Liver (tissue), 9 donors: ENCODE results near the gene CMTM4. TPM values are rescaled to one million over a fixed set of nuclear protein-coding genes. Genes with fewer than 3 reads are reported as not detected.

Source experiments
- DNase-seq: peaks from one replicate; pipeline ENCODE4 v3.0.0-alpha.2; 2017; ENCODE audit warnings: low spot score
- H3K27ac ChIP-seq, 2 donors: one replicate each; pipeline ENCODE4 v1.7.0; 2013; ENCODE audit warnings: inconsistent platforms in 2 of 2, low read length in 2 of 2, control low read depth in 1 of 2, low read depth in 1 of 2, mild to moderate bottlenecking in 1 of 2
- H3K27me3 ChIP-seq, 4 donors: one replicate each; pipeline versions ENCODE4 v1.6.1 to v1.7.0; 2013; ENCODE audit warnings: low read length in 3 of 4, inconsistent platforms in 1 of 4, mild to moderate bottlenecking in 1 of 4, moderate library complexity in 1 of 4; ENCODE audit not compliant: control insufficient read depth in 4 of 4, insufficient read depth in 4 of 4
- H3K36me3 ChIP-seq, 4 donors: one replicate each; pipeline versions ENCODE4 v1.6.1 to v1.7.0; 2013; ENCODE audit warnings: low read length in 3 of 4, mild to moderate bottlenecking in 3 of 4, low read depth in 1 of 4, moderate library complexity in 1 of 4; ENCODE audit not compliant: control insufficient read depth in 4 of 4, insufficient read depth in 3 of 4
- H3K4me1 ChIP-seq, 4 donors: one replicate each; pipeline versions ENCODE4 v1.6.1 to v1.7.0; 2013; ENCODE audit warnings: low read length in 3 of 4, mild to moderate bottlenecking in 3 of 4, moderate library complexity in 1 of 4; ENCODE audit not compliant: control insufficient read depth in 4 of 4, insufficient read depth in 4 of 4
- H3K4me3 ChIP-seq, 3 donors: one replicate each; pipeline versions ENCODE4 v1.6.1 to v1.7.0; 2013; ENCODE audit warnings: low read length in 3 of 3, control low read depth in 1 of 3, low read depth in 1 of 3, mild to moderate bottlenecking in 1 of 3
- H3K9ac ChIP-seq, 2 donors: one replicate each; pipeline ENCODE4 v1.7.0; 2013; ENCODE audit warnings: low read length in 2 of 2, mild to moderate bottlenecking in 2 of 2, moderate library complexity in 2 of 2, control low read depth in 1 of 2, low read depth in 1 of 2
- H3K9me3 ChIP-seq, 4 donors: one replicate each; pipeline versions ENCODE4 v1.6.1 to v1.7.0; 2013; ENCODE audit warnings: low read length in 3 of 4; ENCODE audit not compliant: control insufficient read depth in 4 of 4
- EGR1 ChIP-seq, 2 donors: IDR thresholded peaks; 2 replicates each; pipeline ENCODE4 v1.6.1; 2016 to 2018; ENCODE audit warnings: antibody characterized with exemption in 2 of 2, low read depth in 2 of 2
- FOXA1 ChIP-seq: IDR thresholded peaks from 2 replicates; pipeline ENCODE4 v1.6.1; 2016; ENCODE audit warnings: antibody characterized with exemption
- FOXA2 ChIP-seq: IDR thresholded peaks from 2 replicates; pipeline ENCODE4 v1.6.1; 2016; ENCODE audit warnings: antibody characterized with exemption
- GABPA ChIP-seq, 2 donors: IDR thresholded peaks in 1 of 2; conservative IDR thresholded peaks in 1 of 2; 2 replicates each; pipeline ENCODE4 v1.6.1; 2016; ENCODE audit warnings: antibody characterized with exemption in 2 of 2, mild to moderate bottlenecking in 1 of 2, moderate library complexity in 1 of 2
- HNF4A ChIP-seq, 2 donors: conservative IDR thresholded peaks; 2 replicates each; pipeline ENCODE4 v1.6.1; 2016; ENCODE audit warnings: antibody characterized with exemption in 2 of 2, mild to moderate bottlenecking in 2 of 2
- NR2F2 ChIP-seq: IDR thresholded peaks from 2 replicates; pipeline ENCODE4 v1.6.1; 2016; ENCODE audit warnings: antibody characterized with exemption
- RAD21 ChIP-seq, 2 donors: IDR thresholded peaks; 2 replicates each; pipeline ENCODE4 v1.6.1; 2016; ENCODE audit warnings: antibody characterized with exemption in 2 of 2, mild to moderate bottlenecking in 2 of 2
- RXRA ChIP-seq, 2 donors: IDR thresholded peaks; 2 replicates each; pipeline ENCODE4 v1.6.1; 2017 to 2018; ENCODE audit warnings: antibody characterized with exemption in 2 of 2, mild to moderate bottlenecking in 1 of 2
- SP1 ChIP-seq: IDR thresholded peaks from 2 replicates; pipeline ENCODE4 v1.6.1; 2018; ENCODE audit warnings: antibody characterized with exemption, mild to moderate bottlenecking
- YY1 ChIP-seq: IDR thresholded peaks from 2 replicates; pipeline ENCODE4 v1.6.1; 2016; ENCODE audit warnings: antibody characterized with exemption, mild to moderate bottlenecking
- WGBS: extraction: QIAGEN DNeasy Blood & Tissue Kit; methylation state at CpG from one replicate; pipeline ENCODE4 v1.1.7; 2013; 5-methylcytosine and 5-hydroxymethylcytosine counted together
- polyA plus RNA-seq, 2 donors: library from polyadenylated mRNA; stranded (reverse) in 1 of 2; unstranded in 1 of 2; fragments of 200-250 nt in 1 of 2; fragments of >200 nt in 1 of 2; fragmentation: Nextera tagmentation in 1 of 2; extraction: Ambion mirVana in 1 of 2; gene quantifications; one replicate each; pipeline versions ENCODE4 v1.2.1 to v1.2.3, GENCODE V29; 2013 to 2015
- total RNA-seq, 2 donors: library from RNA; depleted of rRNA; stranded (reverse); fragments of >200 nt; gene quantifications; one replicate each; pipeline ENCODE4 v1.2.3, GENCODE V29; 2014
- TF ChIP-seq, protein P1 (sequence below): IDR thresholded peaks from 2 replicates; pipeline ENCODE4 v1.6.1; 2016; ENCODE audit warnings: antibody characterized with exemption
- TF ChIP-seq, protein P2 (sequence below): IDR thresholded peaks from 2 replicates; pipeline ENCODE4 v1.6.1; 2016; ENCODE audit warnings: antibody characterized with exemption
- TF ChIP-seq, protein P3 (sequence below): IDR thresholded peaks from 2 replicates; pipeline ENCODE4 v1.6.1; 2016; ENCODE audit warnings: antibody characterized with exemption, mild to moderate bottlenecking
- TF ChIP-seq, protein P4 (sequence below): fragments of 150-350 bp; IDR thresholded peaks from 2 replicates; pipeline ENCODE4 v1.5.1; 2017; ENCODE audit warnings: improper control_type of control experiment, low read depth, low read length; ENCODE audit not compliant: missing input control
- donor health status: healthy.
- donor health status: healthy.
- donor health status: healthy.
- donor health status: healthy.
- donor health status: healthy.

The CMTM4 gene
- total and polyA plus RNA-seq, 4 donors: 2.9 to 19.7 (median 6.3) TPM

DNA sequence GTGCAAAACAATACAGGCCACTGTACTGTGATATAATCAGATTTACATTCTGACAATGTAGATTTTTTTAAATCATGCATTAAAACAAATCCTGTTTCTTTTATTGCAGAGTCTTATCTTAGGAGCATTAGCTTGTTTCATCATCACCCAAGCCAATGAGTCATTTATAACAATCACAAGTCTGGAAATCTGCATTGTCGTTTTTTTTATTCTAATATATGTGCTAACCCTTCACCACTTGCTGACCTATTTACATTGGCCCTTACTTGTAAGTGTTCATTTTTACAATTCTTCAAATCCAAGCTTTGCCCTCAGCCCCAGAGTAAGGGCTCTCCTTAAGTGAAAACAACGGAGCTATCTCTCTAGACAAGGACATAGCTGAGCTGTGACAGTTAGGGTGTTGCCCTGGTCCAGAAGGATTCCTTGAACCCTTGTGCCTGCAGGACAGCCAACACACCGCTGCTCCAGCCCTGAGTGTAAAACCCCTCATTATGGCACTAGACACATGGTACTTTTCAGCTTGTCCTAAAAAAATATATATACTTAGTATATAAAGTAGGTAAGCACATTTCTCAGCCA lies 126.6 kb downstream of the CMTM4 start:
- Histone ChIP-seq H3K9me3 (no peaks in the 10 kb centered on the region), H3K36me3 (peaks cover 0 to 6% (median 0%) of the 10 kb centered on the region in 4 donors), H3K9ac (no peak overlapping the region), H3K27ac (no peak overlapping the region), H3K27me3 (no peaks in the 10 kb centered on the region), H3K4me3 (no peak overlapping the region), H3K4me1 (peaks cover 0 to 1% (median 0%) of the 10 kb centered on the region in 4 donors)
- 82% methylated on average over 3 of the region's 3 CpGs for WGBS
- TF ChIP-seq, protein P1, sequence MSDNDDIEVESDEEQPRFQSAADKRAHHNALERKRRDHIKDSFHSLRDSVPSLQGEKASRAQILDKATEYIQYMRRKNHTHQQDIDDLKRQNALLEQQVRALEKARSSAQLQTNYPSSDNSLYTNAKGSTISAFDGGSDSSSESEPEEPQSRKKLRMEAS: no peak
- TF ChIP-seq, protein P2, sequence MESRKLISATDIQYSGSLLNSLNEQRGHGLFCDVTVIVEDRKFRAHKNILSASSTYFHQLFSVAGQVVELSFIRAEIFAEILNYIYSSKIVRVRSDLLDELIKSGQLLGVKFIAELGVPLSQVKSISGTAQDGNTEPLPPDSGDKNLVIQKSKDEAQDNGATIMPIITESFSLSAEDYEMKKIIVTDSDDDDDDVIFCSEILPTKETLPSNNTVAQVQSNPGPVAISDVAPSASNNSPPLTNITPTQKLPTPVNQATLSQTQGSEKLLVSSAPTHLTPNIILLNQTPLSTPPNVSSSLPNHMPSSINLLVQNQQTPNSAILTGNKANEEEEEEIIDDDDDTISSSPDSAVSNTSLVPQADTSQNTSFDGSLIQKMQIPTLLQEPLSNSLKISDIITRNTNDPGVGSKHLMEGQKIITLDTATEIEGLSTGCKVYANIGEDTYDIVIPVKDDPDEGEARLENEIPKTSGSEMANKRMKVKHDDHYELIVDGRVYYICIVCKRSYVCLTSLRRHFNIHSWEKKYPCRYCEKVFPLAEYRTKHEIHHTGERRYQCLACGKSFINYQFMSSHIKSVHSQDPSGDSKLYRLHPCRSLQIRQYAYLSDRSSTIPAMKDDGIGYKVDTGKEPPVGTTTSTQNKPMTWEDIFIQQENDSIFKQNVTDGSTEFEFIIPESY: no peak
- no peak for TF ChIP-seq FOXA2
- TF ChIP-seq, protein P3, sequence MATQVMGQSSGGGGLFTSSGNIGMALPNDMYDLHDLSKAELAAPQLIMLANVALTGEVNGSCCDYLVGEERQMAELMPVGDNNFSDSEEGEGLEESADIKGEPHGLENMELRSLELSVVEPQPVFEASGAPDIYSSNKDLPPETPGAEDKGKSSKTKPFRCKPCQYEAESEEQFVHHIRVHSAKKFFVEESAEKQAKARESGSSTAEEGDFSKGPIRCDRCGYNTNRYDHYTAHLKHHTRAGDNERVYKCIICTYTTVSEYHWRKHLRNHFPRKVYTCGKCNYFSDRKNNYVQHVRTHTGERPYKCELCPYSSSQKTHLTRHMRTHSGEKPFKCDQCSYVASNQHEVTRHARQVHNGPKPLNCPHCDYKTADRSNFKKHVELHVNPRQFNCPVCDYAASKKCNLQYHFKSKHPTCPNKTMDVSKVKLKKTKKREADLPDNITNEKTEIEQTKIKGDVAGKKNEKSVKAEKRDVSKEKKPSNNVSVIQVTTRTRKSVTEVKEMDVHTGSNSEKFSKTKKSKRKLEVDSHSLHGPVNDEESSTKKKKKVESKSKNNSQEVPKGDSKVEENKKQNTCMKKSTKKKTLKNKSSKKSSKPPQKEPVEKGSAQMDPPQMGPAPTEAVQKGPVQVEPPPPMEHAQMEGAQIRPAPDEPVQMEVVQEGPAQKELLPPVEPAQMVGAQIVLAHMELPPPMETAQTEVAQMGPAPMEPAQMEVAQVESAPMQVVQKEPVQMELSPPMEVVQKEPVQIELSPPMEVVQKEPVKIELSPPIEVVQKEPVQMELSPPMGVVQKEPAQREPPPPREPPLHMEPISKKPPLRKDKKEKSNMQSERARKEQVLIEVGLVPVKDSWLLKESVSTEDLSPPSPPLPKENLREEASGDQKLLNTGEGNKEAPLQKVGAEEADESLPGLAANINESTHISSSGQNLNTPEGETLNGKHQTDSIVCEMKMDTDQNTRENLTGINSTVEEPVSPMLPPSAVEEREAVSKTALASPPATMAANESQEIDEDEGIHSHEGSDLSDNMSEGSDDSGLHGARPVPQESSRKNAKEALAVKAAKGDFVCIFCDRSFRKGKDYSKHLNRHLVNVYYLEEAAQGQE: no peak
- no peak for TF ChIP-seq EGR1 (IDR thresholded peaks at IDR 0.05; ENCODE audit: low read depth in 2 of 2)
- TF ChIP-seq FOXA1: no peak
- TF ChIP-seq SP1: no peak
- TF ChIP-seq, protein P4, sequence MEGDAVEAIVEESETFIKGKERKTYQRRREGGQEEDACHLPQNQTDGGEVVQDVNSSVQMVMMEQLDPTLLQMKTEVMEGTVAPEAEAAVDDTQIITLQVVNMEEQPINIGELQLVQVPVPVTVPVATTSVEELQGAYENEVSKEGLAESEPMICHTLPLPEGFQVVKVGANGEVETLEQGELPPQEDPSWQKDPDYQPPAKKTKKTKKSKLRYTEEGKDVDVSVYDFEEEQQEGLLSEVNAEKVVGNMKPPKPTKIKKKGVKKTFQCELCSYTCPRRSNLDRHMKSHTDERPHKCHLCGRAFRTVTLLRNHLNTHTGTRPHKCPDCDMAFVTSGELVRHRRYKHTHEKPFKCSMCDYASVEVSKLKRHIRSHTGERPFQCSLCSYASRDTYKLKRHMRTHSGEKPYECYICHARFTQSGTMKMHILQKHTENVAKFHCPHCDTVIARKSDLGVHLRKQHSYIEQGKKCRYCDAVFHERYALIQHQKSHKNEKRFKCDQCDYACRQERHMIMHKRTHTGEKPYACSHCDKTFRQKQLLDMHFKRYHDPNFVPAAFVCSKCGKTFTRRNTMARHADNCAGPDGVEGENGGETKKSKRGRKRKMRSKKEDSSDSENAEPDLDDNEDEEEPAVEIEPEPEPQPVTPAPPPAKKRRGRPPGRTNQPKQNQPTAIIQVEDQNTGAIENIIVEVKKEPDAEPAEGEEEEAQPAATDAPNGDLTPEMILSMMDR: no peak
- TF ChIP-seq GABPA (IDR thresholded peaks at IDR 0.05 in 1 of 2, conservative IDR thresholded peaks at IDR 0.05 in 1 of 2): no peak
- no peak for TF ChIP-seq YY1
- DNase-seq: no peak

DNA sequence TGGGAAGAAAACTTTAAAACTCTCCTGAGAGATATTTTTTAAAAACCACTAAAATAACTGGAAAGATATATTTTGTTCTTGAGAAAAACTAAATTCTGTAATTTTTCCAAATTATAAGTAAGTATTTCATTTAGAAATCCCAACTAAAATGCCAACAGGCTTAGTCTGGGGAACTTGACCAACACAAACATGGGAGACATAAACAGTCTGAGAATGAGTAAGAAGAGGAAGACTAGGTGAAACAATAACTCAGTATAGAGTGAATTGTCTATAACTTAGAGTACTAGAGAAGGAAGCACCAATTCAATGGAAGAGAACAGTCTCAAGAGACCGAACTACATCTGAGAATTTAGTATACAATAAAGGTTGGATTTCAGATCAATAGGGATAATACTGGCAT lies 127.4 kb downstream of the CMTM4 start:
- Histone ChIP-seq H3K27me3 (no peaks in the 10 kb centered on the region), H3K9me3 (no peaks in the 10 kb centered on the region), H3K36me3 (peaks cover 0 to 6% (median 0%) of the 10 kb centered on the region in 4 donors), H3K4me1 (peaks cover 0 to 1% (median 0%) of the 10 kb centered on the region in 4 donors), H3K9ac (no peak overlapping the region), H3K27ac (no peak overlapping the region), H3K4me3 (no peak overlapping the region)
- WGBS: 100% methylated on average over 1 of the region's 1 CpG
- DNase-seq: no peak
- no peak for TF ChIP-seq RAD21 (IDR thresholded peaks at IDR 0.05)
- no peak for TF ChIP-seq FOXA2
- no peak for TF ChIP-seq YY1
- TF ChIP-seq, protein P3: no peak
- no peak for TF ChIP-seq SP1
- TF ChIP-seq, protein P2: no peak
- TF ChIP-seq HNF4A (conservative IDR thresholded peaks at IDR 0.05): no peak
- no peak for TF ChIP-seq FOXA1
- no peak for TF ChIP-seq NR2F2
- TF ChIP-seq RXRA (IDR thresholded peaks at IDR 0.05): no peak
- TF ChIP-seq, protein P4: no peak
